Measurements from ENCODE around the gene SLC8A1. TPM values are rescaled to one million over a fixed set of nuclear protein-coding genes. Genes with fewer than 3 reads are reported as not detected.

SLC8A1 gene
- total RNA-seq, 1 experiment from 2014 or later, result not detected

GRCh38 chr2:40415391-40415790 lies 36.5 kb downstream of the SLC8A1 start:
- TF ChIP-seq EZH2 (IDR thresholded peaks at IDR 0.05; ENCODE audit: borderline replicate concordance, low read depth, low read length, poor library complexity, severe bottlenecking), result no peak
- TF ChIP-seq CTCF (conservative IDR thresholded peaks at IDR 0.05; ENCODE audit: low read depth, low read length), result no peak
- no peaks in the 10 kb centered on the region for H3K4me1 ChIP-seq (ENCODE audit: insufficient read depth, low read length, poor library complexity, severe bottlenecking)
- no peak for DNase-seq (ENCODE audit: low spot score)
- H3K27ac ChIP-seq (ENCODE audit: low read depth, low read length, poor library complexity, severe bottlenecking), result no peak overlapping the region
- BruUV-seq (replicated peaks), result no TSS peak
- H3K36me3 ChIP-seq (ENCODE audit: insufficient read depth, low read length, poor library complexity, severe bottlenecking), result no peaks in the 10 kb centered on the region
- ChIA-PET CTCF (no interaction called here), POLR2A (ENCODE audit: low non-redundant PET) (interaction anchor here (0.7 kb wide), 1 partner anchor 1834 kb away, joined by 23 read pairs; no protein-coding TSS in a partner anchor)
- no peaks in the 10 kb centered on the region for H3K9me3 ChIP-seq (ENCODE audit: low read depth, low read length, poor library complexity, severe bottlenecking)
- intact Hi-C loops (cut with micrococcal nuclease; ENCODE audit: unreplicated experiment), result no loop called here
- H3K27me3 ChIP-seq (replicated peaks; ENCODE audit: insufficient read depth, low read depth, low read length, poor library complexity), result peaks cover 29% of the 10 kb centered on the region
- no peak overlapping the region for H3K4me3 ChIP-seq (ENCODE audit: low read depth, low read length, poor library complexity, severe bottlenecking)

GRCh38 chr2:40412456-40412855 lies 39.4 kb downstream of the SLC8A1 start:
- Histone ChIP-seq H3K36me3 (ENCODE audit: insufficient read depth, low read length, poor library complexity, severe bottlenecking) (no peaks in the 10 kb centered on the region), H3K4me1 (ENCODE audit: insufficient read depth, low read length, poor library complexity, severe bottlenecking) (no peaks in the 10 kb centered on the region), H3K4me3 (ENCODE audit: low read depth, low read length, poor library complexity, severe bottlenecking) (no peak overlapping the region), H3K27me3 (replicated peaks; ENCODE audit: insufficient read depth, low read depth, low read length, poor library complexity) (peaks cover 35% of the 10 kb centered on the region), H3K9me3 (ENCODE audit: low read depth, low read length, poor library complexity, severe bottlenecking) (no peaks in the 10 kb centered on the region), H3K27ac (ENCODE audit: low read depth, low read length, poor library complexity, severe bottlenecking) (no peak overlapping the region)
- TF ChIP-seq EZH2 (IDR thresholded peaks at IDR 0.05; ENCODE audit: borderline replicate concordance, low read depth, low read length, poor library complexity, severe bottlenecking), result no peak
- TF ChIP-seq CTCF (conservative IDR thresholded peaks at IDR 0.05; ENCODE audit: low read depth, low read length), result no peak
- ChIA-PET CTCF (no interaction called here), POLR2A (ENCODE audit: low non-redundant PET) (no interaction called here)
- no TSS peak for BruUV-seq (replicated peaks)
- intact Hi-C loops (cut with micrococcal nuclease; ENCODE audit: unreplicated experiment), result no loop called here
- DNase-seq (ENCODE audit: low spot score), result no peak

DNA sequence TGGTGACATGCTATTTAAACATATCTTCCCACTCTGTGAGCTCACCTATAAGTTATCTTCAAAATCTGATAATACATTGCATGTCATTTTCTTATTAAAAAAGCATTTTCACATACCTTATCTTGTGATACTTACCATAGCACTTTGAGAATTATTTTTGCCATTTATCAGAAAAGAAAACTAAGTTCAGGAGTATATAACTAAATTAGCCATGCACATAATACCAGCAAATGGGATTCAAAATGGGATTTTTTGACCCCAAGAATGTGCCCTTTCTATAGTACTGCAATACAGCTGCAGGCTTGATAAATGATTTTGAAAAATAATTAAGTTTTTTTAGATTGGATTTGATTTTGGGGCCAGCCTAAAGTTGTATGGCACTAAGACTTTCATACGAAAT lies 41.2 kb downstream of the SLC8A1 start:
- no peak overlapping the region for H3K4me3 ChIP-seq (ENCODE audit: low read depth, low read length, poor library complexity, severe bottlenecking)
- CTCF ChIA-PET, result no interaction called here

More for the DNA sequence above, 41.2 kb downstream of the SLC8A1 start:
- H3K36me3 ChIP-seq (ENCODE audit: insufficient read depth, low read length, poor library complexity, severe bottlenecking), result no peaks in the 10 kb centered on the region
- POLR2A ChIA-PET (ENCODE audit: low non-redundant PET), result no interaction called here
- no peaks in the 10 kb centered on the region for H3K9me3 ChIP-seq (ENCODE audit: low read depth, low read length, poor library complexity, severe bottlenecking)
- H3K4me1 ChIP-seq (ENCODE audit: insufficient read depth, low read length, poor library complexity, severe bottlenecking), result no peaks in the 10 kb centered on the region
- intact Hi-C loops (cut with micrococcal nuclease; ENCODE audit: unreplicated experiment), result no loop called here
- no TSS peak for BruUV-seq (replicated peaks)
- DNase-seq (ENCODE audit: low spot score), result no peak
- H3K27me3 ChIP-seq (replicated peaks; ENCODE audit: insufficient read depth, low read depth, low read length, poor library complexity), result peaks cover 38% of the 10 kb centered on the region
- no peak overlapping the region for H3K27ac ChIP-seq (ENCODE audit: low read depth, low read length, poor library complexity, severe bottlenecking)
- no peak for TF ChIP-seq EZH2 (IDR thresholded peaks at IDR 0.05; ENCODE audit: borderline replicate concordance, low read depth, low read length, poor library complexity, severe bottlenecking)
- no peak for TF ChIP-seq CTCF (conservative IDR thresholded peaks at IDR 0.05; ENCODE audit: low read depth, low read length)
